PFSK-1 (cell line): ENCODE data around the gene FKBP5.

Experiments
- FOXP2 ChIP-seq: optimal IDR thresholded peaks from 2 replicates; pipeline ENCODE3; 2011; ENCODE audit warnings: borderline replicate concordance, control low read depth, inconsistent platforms; ENCODE audit not compliant: insufficient read depth; ENCODE audit errors: extremely low read length, extremely low read depth
- POLR2AphosphoS5 ChIP-seq: IDR thresholded peaks from 2 replicates; pipeline ENCODE4 v1.6.1; 2012; ENCODE audit warnings: low read depth, mild to moderate bottlenecking, control low read depth, low read length, moderate library complexity
- REST ChIP-seq, 2 experiments: IDR thresholded peaks; 2 replicates each; pipeline versions ENCODE4 v1.6.1 to v1.8.0; 2011 to 2012; ENCODE audit warnings: low read depth in 2 of 2, low read length in 2 of 2, control low read depth in 1 of 2, inconsistent platforms in 1 of 2, mild to moderate bottlenecking in 1 of 2, moderate library complexity in 1 of 2; ENCODE audit not compliant: insufficient read depth in 1 of 2
- SIN3A ChIP-seq: IDR thresholded peaks from 2 replicates; pipeline ENCODE4 v1.6.1; 2012; ENCODE audit warnings: mild to moderate bottlenecking, low read length, moderate library complexity, borderline replicate concordance; ENCODE audit not compliant: insufficient read depth
- TAF1 ChIP-seq: IDR thresholded peaks from 2 replicates; pipeline ENCODE4 v1.6.1; 2012; ENCODE audit warnings: low read length, control low read depth, borderline replicate concordance; ENCODE audit not compliant: insufficient read depth

FKBP5 gene

GRCh38 chr6:35620706-35621105 lies 68.0 kb downstream of the FKBP5 start:
- no peak for TF ChIP-seq TAF1
- no peak for TF ChIP-seq FOXP2
- TF ChIP-seq POLR2AphosphoS5, result no peak
- TF ChIP-seq SIN3A, result no peak
- TF ChIP-seq REST (IDR thresholded peaks at IDR 0.05; ENCODE audit: insufficient read depth in 1 of 2, low read depth in 2 of 2, low read length in 2 of 2), result no peak

GRCh38 chr6:35613762-35614161 lies 75.0 kb downstream of the FKBP5 start:
- TF ChIP-seq FOXP2, result no peak
- TF ChIP-seq POLR2AphosphoS5, result no peak
- TF ChIP-seq TAF1, result no peak
- TF ChIP-seq SIN3A, result no peak
- TF ChIP-seq REST (IDR thresholded peaks at IDR 0.05; ENCODE audit: insufficient read depth in 1 of 2, low read depth in 2 of 2, low read length in 2 of 2), result no peak

- TF ChIP-seq POLR2AphosphoS5 (no peak), SIN3A (no peak), FOXP2 (no peak), TAF1 (no peak)
Measured at GRCh38 chr6:35611240-35611639, 77.5 kb downstream of the FKBP5 start.

- TF ChIP-seq TAF1 (no peak), REST (IDR thresholded peaks at IDR 0.05; ENCODE audit: insufficient read depth in 1 of 2, low read depth in 2 of 2, low read length in 2 of 2) (no peak), POLR2AphosphoS5 (no peak), SIN3A (no peak), FOXP2 (no peak)
Measured at GRCh38 chr6:35610830-35611229, 77.9 kb downstream of the FKBP5 start.

GRCh38 chr6:35609588-35609987 lies 79.1 kb downstream of the FKBP5 start:
- no peak for TF ChIP-seq TAF1
- TF ChIP-seq FOXP2, result no peak
- TF ChIP-seq SIN3A, result no peak
- no peak for TF ChIP-seq REST (IDR thresholded peaks at IDR 0.05; ENCODE audit: insufficient read depth in 1 of 2, low read depth in 2 of 2, low read length in 2 of 2)
- no peak for TF ChIP-seq POLR2AphosphoS5
